NCI-H2196 treated with DMSO at 0.1 percent for 48 hours (cell line): Measurements from ENCODE around the gene PTPN4.
A peak's percentile ranks its signal among the peaks of the same experiment; 100 is the strongest.
"Not testable (repeated sequence)": the region's sequence is repeated elsewhere in the genome, so short reads cannot be mapped to it uniquely, and the experiment has no call there.

ENCODE experiments used
- DNase-seq: peaks from one replicate; lab custom pipeline; 2025; ENCODE audit not compliant: unreplicated experiment; lab: John Stamatoyannopoulos, UW

Gene PTPN4

GRCh38 chr2:119801040-119801439 is 41.3 kb downstream of the PTPN4 start:
- no peak for DNase-seq

GRCh38 chr2:119801989-119802388 is 42.3 kb downstream of the PTPN4 start:
- DNase-seq, result not testable (repeated sequence)

- no peak for DNase-seq
Observed at GRCh38 chr2:119803101-119803500, 43.4 kb downstream of the PTPN4 start.

- DNase-seq, result not testable (repeated sequence)
Observed at GRCh38 chr2:119804409-119804808, 44.7 kb downstream of the PTPN4 start.

GRCh38 chr2:119808516-119809147 is 48.9 kb downstream of the PTPN4 start:
- no peak for DNase-seq

GRCh38 chr2:119809339-119810048 is 49.8 kb downstream of the PTPN4 start:
- no peak for DNase-seq

GRCh38 chr2:119810049-119810630 is 50.4 kb downstream of the PTPN4 start:
- DNase-seq, result no peak

- DNase-seq, result no peak
Observed at GRCh38 chr2:119814216-119814615, 54.5 kb downstream of the PTPN4 start.

- DNase-seq, result no peak
Observed at GRCh38 chr2:119818792-119819191, 59.1 kb downstream of the PTPN4 start.

GRCh38 chr2:119819846-119820245 is 60.1 kb downstream of the PTPN4 start:
- no peak for DNase-seq

- no peak for DNase-seq
Observed at GRCh38 chr2:119820275-119820674, 60.6 kb downstream of the PTPN4 start.

- no peak for DNase-seq
Observed at GRCh38 chr2:119821266-119821665, 61.5 kb downstream of the PTPN4 start.

- peak; percentile 8 for DNase-seq
Observed at GRCh38 chr2:119823734-119824334, 64.1 kb downstream of the PTPN4 start.

GRCh38 chr2:119826370-119826961 is 66.7 kb downstream of the PTPN4 start:
- no peak for DNase-seq

- DNase-seq, result no peak
Observed at GRCh38 chr2:119827866-119828507, 68.3 kb downstream of the PTPN4 start.

GRCh38 chr2:119836455-119837142 is 76.9 kb downstream of the PTPN4 start:
- DNase-seq, result no peak

GRCh38 chr2:119837350-119837749 is 77.6 kb downstream of the PTPN4 start:
- DNase-seq, result no peak

- DNase-seq, result no peak
Observed at GRCh38 chr2:119837759-119838158, 78.0 kb downstream of the PTPN4 start.

GRCh38 chr2:119838179-119838578 is 78.5 kb downstream of the PTPN4 start:
- DNase-seq, result no peak

- DNase-seq, result no peak
Observed at GRCh38 chr2:119841550-119841949, 81.8 kb downstream of the PTPN4 start.
